Mucosa of rectum (tissue), 2 donors: ENCODE data around the gene CERS4.
"Not testable (repeated sequence)": the region's sequence is repeated elsewhere in the genome, so short reads cannot be mapped to it uniquely, and the experiment has no call there.

Experiments
- H3K27ac ChIP-seq, 2 donors: one replicate each; pipeline ENCODE4 v1.7.0; 2013; ENCODE audit warnings: inconsistent platforms in 2 of 2, low read depth in 2 of 2, low read length in 2 of 2
- H3K27me3 ChIP-seq, 2 donors: one replicate each; pipeline ENCODE4 v1.7.0; 2013; ENCODE audit warnings: low read length in 2 of 2; ENCODE audit not compliant: control insufficient read depth in 2 of 2, insufficient read depth in 2 of 2
- H3K36me3 ChIP-seq, 2 donors: one replicate each; pipeline ENCODE4 v1.7.0; 2013; ENCODE audit warnings: low read length in 2 of 2; ENCODE audit not compliant: control insufficient read depth in 2 of 2, insufficient read depth in 2 of 2
- H3K4me1 ChIP-seq, 2 donors: one replicate each; pipeline ENCODE4 v1.7.0; 2013; ENCODE audit warnings: low read length in 2 of 2, mild to moderate bottlenecking in 1 of 2; ENCODE audit not compliant: control insufficient read depth in 2 of 2, insufficient read depth in 2 of 2
- H3K4me3 ChIP-seq, 2 donors: one replicate each; pipeline ENCODE4 v1.7.0; 2013; ENCODE audit warnings: low read length in 2 of 2
- H3K9ac ChIP-seq, 2 donors: one replicate each; pipeline ENCODE4 v1.7.0; 2013; ENCODE audit warnings: low read length in 2 of 2, low read depth in 1 of 2, mild to moderate bottlenecking in 1 of 2
- H3K9me3 ChIP-seq, 2 donors: one replicate each; pipeline ENCODE4 v1.7.0; 2013; ENCODE audit warnings: low read length in 2 of 2; ENCODE audit not compliant: control insufficient read depth in 2 of 2
- donor health status: healthy.
- donor health status: Normal muscosa, but diverticular disease.

The CERS4 gene

GRCh38 chr19:8210421-8211101 is 1.4 kb downstream of the CERS4 start:
- peak overlapping the region; percentile 68 to 73 for H3K9ac ChIP-seq
- H3K36me3 ChIP-seq = no peaks in the 10 kb centered on the region
- H3K27ac ChIP-seq = no peak overlapping the region
- H3K4me1 ChIP-seq = peaks cover 0 to 2% of the 10 kb centered on the region in 2 donors
- no peaks in the 10 kb centered on the region for H3K27me3 ChIP-seq
- peak overlapping the region; percentile 65 for H3K4me3 ChIP-seq
- no peaks in the 10 kb centered on the region for H3K9me3 ChIP-seq

GRCh38 chr19:8212212-8212611 is 3.0 kb downstream of the CERS4 start:
- Histone ChIP-seq H3K4me3 (no peak overlapping the region), H3K9me3 (no peaks in the 10 kb centered on the region), H3K4me1 (peaks cover 0 to 2% of the 10 kb centered on the region in 2 donors), H3K9ac (no peak overlapping the region), H3K27ac (no peak overlapping the region), H3K27me3 (no peaks in the 10 kb centered on the region), H3K36me3 (no peaks in the 10 kb centered on the region)

- no peak overlapping the region for H3K27ac ChIP-seq
- H3K9me3 ChIP-seq = no peaks in the 10 kb centered on the region
- no peaks in the 10 kb centered on the region for H3K27me3 ChIP-seq
- peaks cover 0 to 2% of the 10 kb centered on the region in 2 donors for H3K4me1 ChIP-seq
- no peak overlapping the region for H3K9ac ChIP-seq
- no peak overlapping the region for H3K4me3 ChIP-seq
- no peaks in the 10 kb centered on the region for H3K36me3 ChIP-seq
Measured at GRCh38 chr19:8212916-8213315, 3.7 kb downstream of the CERS4 start.

GRCh38 chr19:8213827-8214672 is 4.9 kb downstream of the CERS4 start:
- Histone ChIP-seq H3K4me1 (peaks cover 0 to 2% of the 10 kb centered on the region in 2 donors), H3K27ac (no peak overlapping the region), H3K36me3 (no peaks in the 10 kb centered on the region), H3K4me3 (no peak overlapping the region), H3K27me3 (no peaks in the 10 kb centered on the region), H3K9me3 (no peaks in the 10 kb centered on the region), H3K9ac (no peak overlapping the region)

GRCh38 chr19:8214802-8215201 is 5.6 kb downstream of the CERS4 start:
- H3K27me3 ChIP-seq = no peaks in the 10 kb centered on the region
- no peak overlapping the region for H3K27ac ChIP-seq
- H3K4me3 ChIP-seq = no peak overlapping the region
- H3K9ac ChIP-seq = no peak overlapping the region
- no peaks in the 10 kb centered on the region for H3K36me3 ChIP-seq
- H3K4me1 ChIP-seq = peaks cover 0 to 2% of the 10 kb centered on the region in 2 donors
- no peaks in the 10 kb centered on the region for H3K9me3 ChIP-seq

DNA sequence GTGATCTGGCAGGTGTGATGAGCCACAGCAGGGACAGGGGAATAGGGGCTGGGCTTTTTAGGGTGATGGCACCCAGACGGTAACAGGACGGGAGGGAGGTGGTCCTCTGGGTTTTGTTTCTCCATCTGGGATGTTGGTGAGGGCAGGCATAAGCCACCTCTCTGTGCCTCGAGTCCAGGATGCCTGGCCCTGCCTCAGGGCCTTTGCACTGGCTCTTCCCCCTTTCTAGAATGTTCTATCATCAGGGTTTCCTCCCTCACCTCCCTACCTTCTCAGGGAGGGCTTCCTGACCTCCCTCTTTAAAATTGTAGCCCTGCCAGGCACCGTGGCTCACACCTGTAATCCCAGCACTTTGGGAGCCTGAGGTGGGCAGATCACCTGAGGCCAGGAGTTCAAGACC is 6.6 kb downstream of the CERS4 start:
- no peak overlapping the region for H3K9ac ChIP-seq
- no peak overlapping the region for H3K27ac ChIP-seq
- no peak overlapping the region for H3K4me3 ChIP-seq
- no peaks in the 10 kb centered on the region for H3K27me3 ChIP-seq
- H3K4me1 ChIP-seq = peaks cover 0 to 2% of the 10 kb centered on the region in 2 donors
- H3K36me3 ChIP-seq = no peaks in the 10 kb centered on the region
- no peaks in the 10 kb centered on the region for H3K9me3 ChIP-seq

DNA sequence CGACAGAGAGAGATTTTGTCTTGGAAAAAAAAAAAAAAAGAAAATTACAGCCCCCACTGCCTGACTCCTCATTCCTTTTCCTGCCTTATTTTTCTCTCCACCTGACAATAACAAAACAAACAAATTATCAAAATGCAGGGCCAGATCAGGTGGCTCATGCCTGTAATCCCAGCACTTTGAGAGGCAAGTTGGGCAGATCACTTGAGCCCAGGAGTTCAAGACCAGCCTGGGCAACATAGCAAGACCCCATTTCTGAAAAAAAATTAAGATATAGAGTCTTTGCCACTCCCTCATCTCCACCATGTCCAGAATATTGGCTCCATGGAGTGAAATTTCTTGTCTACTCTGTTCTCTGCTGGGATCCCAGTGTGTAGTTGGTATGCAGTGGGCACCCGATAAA is 7.2 kb downstream of the CERS4 start:
- Histone ChIP-seq H3K9me3 (no peaks in the 10 kb centered on the region), H3K4me3 (no peak overlapping the region), H3K36me3 (no peaks in the 10 kb centered on the region), H3K27ac (no peak overlapping the region), H3K9ac (no peak overlapping the region), H3K4me1 (no peaks in the 10 kb centered on the region), H3K27me3 (no peaks in the 10 kb centered on the region)

GRCh38 chr19:8218127-8218526 is 9.0 kb downstream of the CERS4 start:
- H3K4me1 ChIP-seq, H3K9me3 ChIP-seq, H3K27me3 ChIP-seq, H3K36me3 ChIP-seq, H3K4me3 ChIP-seq, H3K27ac ChIP-seq, H3K9ac ChIP-seq: not testable (repeated sequence)

- no peaks in the 10 kb centered on the region for H3K36me3 ChIP-seq
- H3K4me3 ChIP-seq = no peak overlapping the region
- H3K27ac ChIP-seq = no peak overlapping the region
- no peaks in the 10 kb centered on the region for H3K9me3 ChIP-seq
- H3K4me1 ChIP-seq = no peaks in the 10 kb centered on the region
- no peak overlapping the region for H3K9ac ChIP-seq
- no peaks in the 10 kb centered on the region for H3K27me3 ChIP-seq
Measured at GRCh38 chr19:8220481-8220880, 11.3 kb downstream of the CERS4 start.

DNA sequence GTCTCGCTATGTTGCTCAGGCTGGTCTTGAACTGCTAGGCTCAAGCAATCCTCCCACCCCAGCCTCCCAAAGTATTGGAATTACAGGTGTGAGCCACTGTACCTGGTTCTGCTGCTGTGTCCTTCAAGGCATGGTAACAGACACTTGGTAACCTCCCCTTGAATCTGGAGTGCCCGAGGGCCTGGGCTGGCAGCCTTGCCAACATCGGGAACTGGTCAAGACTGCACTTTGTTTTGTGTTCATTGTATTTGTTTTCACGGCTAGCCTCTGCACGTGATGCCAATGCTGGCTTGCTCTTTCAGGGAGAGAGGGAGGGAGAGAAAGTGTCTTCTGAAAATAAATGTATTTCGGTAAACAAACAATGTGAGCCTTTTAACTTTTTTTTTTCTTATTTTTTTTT is 12.0 kb downstream of the CERS4 start:
- no peaks in the 10 kb centered on the region for H3K36me3 ChIP-seq
- no peaks in the 10 kb centered on the region for H3K27me3 ChIP-seq
- H3K9me3 ChIP-seq = no peaks in the 10 kb centered on the region
- no peaks in the 10 kb centered on the region for H3K4me1 ChIP-seq
- no peak overlapping the region for H3K27ac ChIP-seq
- H3K9ac ChIP-seq = no peak overlapping the region
- H3K4me3 ChIP-seq = no peak overlapping the region
